HepG2 (cell line): ENCODE results near the gene CSN3. TPM values are rescaled to one million over a fixed set of nuclear protein-coding genes. Genes with fewer than 3 reads are reported as not detected.

ENCODE experiments used
- CREB1 ChIP-seq, 2 experiments: fragments of 450-650 bp in 1 of 2; IDR thresholded peaks; 2 replicates each; pipeline ENCODE4 v1.6.1; 2016 to 2017; ENCODE audit warnings: control low read depth in 1 of 2, mild to moderate bottlenecking in 1 of 2, missing compliant biosample characterization in 1 of 2, missing genetic modification characterization in 1 of 2
- DNMT1 ChIP-seq: sonication (generic); formaldehyde crosslinking; IDR thresholded peaks from 2 replicates; pipeline ENCODE4 v1.5.1; 2020; ENCODE audit warnings: mild to moderate bottlenecking, missing genetic modification reagents
- FOXK2 ChIP-seq: fragments of 450-650 bp; IDR thresholded peaks from 2 replicates; pipeline ENCODE4 v1.6.1; 2016
- GTF2F1 ChIP-seq: fragments of 150-350 bp; IDR thresholded peaks from 2 replicates; pipeline ENCODE4 v1.6.1; 2014; ENCODE audit warnings: low read length
- MAZ ChIP-seq, 2 experiments: sonication (generic) in 1 of 2; formaldehyde crosslinking in 1 of 2; IDR thresholded peaks; 2 replicates each; pipeline versions ENCODE4 v1.5.0 to v1.6.1; 2012 to 2020; ENCODE audit warnings: low read depth in 2 of 2, mild to moderate bottlenecking in 2 of 2, borderline replicate concordance in 1 of 2, improper control_type of control experiment in 1 of 2, low read length in 1 of 2, missing genetic modification reagents in 1 of 2, moderate library complexity in 1 of 2
- MEF2D ChIP-seq: sonication (generic); formaldehyde crosslinking; IDR thresholded peaks from 2 replicates; pipeline ENCODE4 v1.5.1; 2020; ENCODE audit warnings: mild to moderate bottlenecking, missing genetic modification reagents
- MTA3 ChIP-seq: sonication (generic); formaldehyde crosslinking; IDR thresholded peaks from 2 replicates; pipeline ENCODE4 v1.4.0; 2020; ENCODE audit warnings: missing genetic modification reagents
- MXD4 ChIP-seq: IDR thresholded peaks from 2 replicates; pipeline ENCODE4 v1.6.1; 2016; ENCODE audit warnings: mild to moderate bottlenecking, missing biosample characterization, missing genetic modification reagents
- PRPF4 ChIP-seq: fragments of 200-400 bp; formaldehyde crosslinking; IDR thresholded peaks from 2 replicates; pipeline ENCODE4 v1.6.1; 2016; ENCODE audit warnings: low read length, low read depth; ENCODE audit not compliant: poor library complexity, severe bottlenecking
- SMAD3 ChIP-seq: sonication (generic); formaldehyde crosslinking; IDR thresholded peaks from 2 replicates; pipeline ENCODE4 v1.4.0; 2020; ENCODE audit warnings: missing genetic modification reagents
- SOX6 ChIP-seq, 2 experiments: fragments of 450-650 bp in 1 of 2; sonication (generic) in 1 of 2; formaldehyde crosslinking in 1 of 2; IDR thresholded peaks; 2 replicates each; pipeline versions ENCODE4 v1.4.0 to v1.6.1; 2017 to 2020; ENCODE audit warnings: antibody characterized with exemption in 1 of 2, mild to moderate bottlenecking in 1 of 2, missing genetic modification reagents in 1 of 2
- ZNF331 ChIP-seq: sonication (generic); formaldehyde crosslinking; IDR thresholded peaks from 2 replicates; pipeline ENCODE4 v1.4.0; 2020; ENCODE audit warnings: missing genetic modification reagents
- ZNF34 ChIP-seq: sonication (generic); formaldehyde crosslinking; IDR thresholded peaks from 2 replicates; pipeline ENCODE4 v1.4.0; 2020; ENCODE audit warnings: mild to moderate bottlenecking, missing genetic modification reagents, borderline replicate concordance
- ZNF496 ChIP-seq: sonication (generic); formaldehyde crosslinking; IDR thresholded peaks from 2 replicates; pipeline ENCODE4 v1.8.1; 2023; ENCODE audit warnings: mild to moderate bottlenecking, moderate library complexity, missing genetic modification reagents; ENCODE audit not compliant: insufficient replicate concordance
- ZNF569 ChIP-seq: sonication (generic); formaldehyde crosslinking; IDR thresholded peaks from 2 replicates; pipeline ENCODE4 v1.5.0; 2020; ENCODE audit warnings: mild to moderate bottlenecking, missing genetic modification reagents, moderate library complexity, borderline replicate concordance
- polyA plus RNA-seq, 8 experiments: library from polyadenylated mRNA; depleted of rRNA in 3 of 8; stranded (reverse) in 7 of 8; unstranded in 1 of 8; fragments of >200 nt; fragmentation: Illumina TruSeq in 4 of 8; extraction: Trizol in 4 of 8; gene quantifications; 2 replicates each; pipeline versions ENCODE4 v1.2.1 to v1.2.3, GENCODE V29; 2011 to 2016; ENCODE audit warnings: low read depth in 4 of 8, missing spikeins in 1 of 8, mixed read lengths in 1 of 8; ENCODE audit not compliant: insufficient read depth in 1 of 8
- total RNA-seq, 5 experiments: library from RNA; depleted of rRNA; stranded (reverse); fragments of >200 nt; fragmentation: Illumina TruSeq; extraction: Trizol; gene quantifications; 2 replicates each; pipeline ENCODE4 v1.2.3, GENCODE V29; 2016; ENCODE audit warnings: low read depth in 1 of 5
- TF ChIP-seq, protein P1 (sequence below): sonication (generic); formaldehyde crosslinking; IDR thresholded peaks from 2 replicates; pipeline ENCODE4 v1.4.0; 2020; ENCODE audit warnings: low read depth, mild to moderate bottlenecking, missing genetic modification reagents
- TF ChIP-seq, protein P2 (sequence below): IDR thresholded peaks from 2 replicates; pipeline ENCODE4 v1.4.0; 2020; ENCODE audit warnings: mild to moderate bottlenecking, missing genetic modification reagents
- TF ChIP-seq, protein P3 (sequence below): sonication (generic); formaldehyde crosslinking; IDR thresholded peaks from 2 replicates; pipeline ENCODE4 v1.4.0; 2020; ENCODE audit warnings: missing genetic modification reagents, borderline replicate concordance
- TF ChIP-seq, protein P4 (sequence below): IDR thresholded peaks from 2 replicates; pipeline ENCODE4 v1.6.1; 2016

Gene CSN3
- total and polyA plus RNA-seq, 2 of the 13 experiments (the other 11 are each of a cell fraction or from before 2014, with no cell fraction given): not detected

DNA sequence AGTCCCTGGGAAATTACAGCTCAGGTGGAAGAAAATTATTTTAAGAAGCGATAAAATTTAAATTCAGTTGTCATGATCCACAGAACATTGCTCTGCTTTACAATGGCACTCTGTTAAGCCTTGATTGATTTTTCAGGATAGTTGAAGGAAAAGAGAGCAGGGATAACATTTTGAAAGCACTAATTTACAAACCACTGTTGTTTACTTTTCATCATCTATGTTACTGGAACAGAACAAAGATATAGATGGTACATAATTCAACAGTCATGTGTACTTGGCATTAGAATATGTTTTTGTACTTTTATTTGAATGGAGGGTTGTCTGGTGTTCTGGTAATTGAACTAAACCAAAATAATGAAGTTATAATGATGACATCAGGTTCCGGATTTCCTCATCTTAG, 49.5 kb upstream of the CSN3 start (continued):
- TF ChIP-seq PRPF4 (no peak), DNMT1 (no peak), ZNF569 (CRISPR knock-in tag) (no peak), ZNF34 (no peak), FOXK2 (no peak), GTF2F1 (no peak), SOX6 (IDR thresholded peaks at IDR 0.05) (no peak), SOX6 (CRISPR knock-in tag; IDR thresholded peaks at IDR 0.05) (peak; percentile 58; the same call in 1 of the 2 replicates), ZNF496 (no peak), SMAD3 (CRISPR knock-in tag) (peak; percentile 76; the same call in 1 of the 2 replicates), MTA3 (CRISPR knock-in tag) (no peak), CREB1 (IDR thresholded peaks at IDR 0.05) (no peak), CREB1 (CRISPR knock-in tag; IDR thresholded peaks at IDR 0.05) (peak; percentile 58), ZNF331 (CRISPR knock-in tag) (0 out of 2 replicates have a peak, but pooled peaks have one; percentile 14), MAZ (IDR thresholded peaks at IDR 0.05; ENCODE audit: borderline replicate concordance, low read depth, low read length) (no peak), MAZ (CRISPR knock-in tag; IDR thresholded peaks at IDR 0.05; ENCODE audit: low read depth) (no peak), MEF2D (CRISPR knock-in tag) (no peak), MXD4 (no peak)
- TF ChIP-seq, protein P1, sequence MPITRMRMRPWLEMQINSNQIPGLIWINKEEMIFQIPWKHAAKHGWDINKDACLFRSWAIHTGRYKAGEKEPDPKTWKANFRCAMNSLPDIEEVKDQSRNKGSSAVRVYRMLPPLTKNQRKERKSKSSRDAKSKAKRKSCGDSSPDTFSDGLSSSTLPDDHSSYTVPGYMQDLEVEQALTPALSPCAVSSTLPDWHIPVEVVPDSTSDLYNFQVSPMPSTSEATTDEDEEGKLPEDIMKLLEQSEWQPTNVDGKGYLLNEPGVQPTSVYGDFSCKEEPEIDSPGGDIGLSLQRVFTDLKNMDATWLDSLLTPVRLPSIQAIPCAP (CRISPR knock-in tag): no peak
- TF ChIP-seq, protein P2, sequence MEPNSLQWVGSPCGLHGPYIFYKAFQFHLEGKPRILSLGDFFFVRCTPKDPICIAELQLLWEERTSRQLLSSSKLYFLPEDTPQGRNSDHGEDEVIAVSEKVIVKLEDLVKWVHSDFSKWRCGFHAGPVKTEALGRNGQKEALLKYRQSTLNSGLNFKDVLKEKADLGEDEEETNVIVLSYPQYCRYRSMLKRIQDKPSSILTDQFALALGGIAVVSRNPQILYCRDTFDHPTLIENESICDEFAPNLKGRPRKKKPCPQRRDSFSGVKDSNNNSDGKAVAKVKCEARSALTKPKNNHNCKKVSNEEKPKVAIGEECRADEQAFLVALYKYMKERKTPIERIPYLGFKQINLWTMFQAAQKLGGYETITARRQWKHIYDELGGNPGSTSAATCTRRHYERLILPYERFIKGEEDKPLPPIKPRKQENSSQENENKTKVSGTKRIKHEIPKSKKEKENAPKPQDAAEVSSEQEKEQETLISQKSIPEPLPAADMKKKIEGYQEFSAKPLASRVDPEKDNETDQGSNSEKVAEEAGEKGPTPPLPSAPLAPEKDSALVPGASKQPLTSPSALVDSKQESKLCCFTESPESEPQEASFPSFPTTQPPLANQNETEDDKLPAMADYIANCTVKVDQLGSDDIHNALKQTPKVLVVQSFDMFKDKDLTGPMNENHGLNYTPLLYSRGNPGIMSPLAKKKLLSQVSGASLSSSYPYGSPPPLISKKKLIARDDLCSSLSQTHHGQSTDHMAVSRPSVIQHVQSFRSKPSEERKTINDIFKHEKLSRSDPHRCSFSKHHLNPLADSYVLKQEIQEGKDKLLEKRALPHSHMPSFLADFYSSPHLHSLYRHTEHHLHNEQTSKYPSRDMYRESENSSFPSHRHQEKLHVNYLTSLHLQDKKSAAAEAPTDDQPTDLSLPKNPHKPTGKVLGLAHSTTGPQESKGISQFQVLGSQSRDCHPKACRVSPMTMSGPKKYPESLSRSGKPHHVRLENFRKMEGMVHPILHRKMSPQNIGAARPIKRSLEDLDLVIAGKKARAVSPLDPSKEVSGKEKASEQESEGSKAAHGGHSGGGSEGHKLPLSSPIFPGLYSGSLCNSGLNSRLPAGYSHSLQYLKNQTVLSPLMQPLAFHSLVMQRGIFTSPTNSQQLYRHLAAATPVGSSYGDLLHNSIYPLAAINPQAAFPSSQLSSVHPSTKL (CRISPR knock-in tag): peak; percentile 90
- TF ChIP-seq, protein P3, sequence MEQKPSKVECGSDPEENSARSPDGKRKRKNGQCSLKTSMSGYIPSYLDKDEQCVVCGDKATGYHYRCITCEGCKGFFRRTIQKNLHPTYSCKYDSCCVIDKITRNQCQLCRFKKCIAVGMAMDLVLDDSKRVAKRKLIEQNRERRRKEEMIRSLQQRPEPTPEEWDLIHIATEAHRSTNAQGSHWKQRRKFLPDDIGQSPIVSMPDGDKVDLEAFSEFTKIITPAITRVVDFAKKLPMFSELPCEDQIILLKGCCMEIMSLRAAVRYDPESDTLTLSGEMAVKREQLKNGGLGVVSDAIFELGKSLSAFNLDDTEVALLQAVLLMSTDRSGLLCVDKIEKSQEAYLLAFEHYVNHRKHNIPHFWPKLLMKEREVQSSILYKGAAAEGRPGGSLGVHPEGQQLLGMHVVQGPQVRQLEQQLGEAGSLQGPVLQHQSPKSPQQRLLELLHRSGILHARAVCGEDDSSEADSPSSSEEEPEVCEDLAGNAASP (CRISPR knock-in tag): peak; percentile 61; the same call in 1 of the 2 replicates
- TF ChIP-seq, protein P4, sequence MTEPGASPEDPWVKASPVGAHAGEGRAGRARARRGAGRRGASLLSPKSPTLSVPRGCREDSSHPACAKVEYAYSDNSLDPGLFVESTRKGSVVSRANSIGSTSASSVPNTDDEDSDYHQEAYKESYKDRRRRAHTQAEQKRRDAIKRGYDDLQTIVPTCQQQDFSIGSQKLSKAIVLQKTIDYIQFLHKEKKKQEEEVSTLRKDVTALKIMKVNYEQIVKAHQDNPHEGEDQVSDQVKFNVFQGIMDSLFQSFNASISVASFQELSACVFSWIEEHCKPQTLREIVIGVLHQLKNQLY (CRISPR knock-in tag): no peak
